Measurements from ENCODE around the gene FADS3.

Gene FADS3

DNA sequence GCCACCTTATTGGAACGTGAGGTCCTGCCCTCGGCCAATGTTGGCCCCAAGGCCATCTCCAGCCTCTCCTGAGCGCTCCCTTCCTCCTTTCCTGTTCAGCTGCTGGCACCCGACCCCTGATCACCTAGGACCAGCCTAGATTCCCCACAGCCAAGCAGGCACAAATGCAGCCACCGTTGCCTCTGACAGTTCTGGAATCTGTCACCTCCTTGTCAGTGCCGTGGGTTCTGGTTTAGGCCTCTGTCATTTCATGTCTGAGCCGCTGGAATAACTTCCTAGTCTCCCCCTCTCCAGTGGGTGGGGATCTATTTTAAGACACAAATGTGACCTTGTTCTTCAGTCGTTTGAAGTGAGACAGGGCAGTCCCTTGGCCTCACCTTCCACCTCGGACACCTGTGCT, 29.7 kb downstream of the FADS3 start:
- FAIRE-seq: no peak
- no peak for TF ChIP-seq POLR2A (IDR thresholded peaks at IDR 0.05; ENCODE audit: low read depth, low read length)
- no peak for DNase-seq (ENCODE audit: insufficient read length, low spot score)

DNA sequence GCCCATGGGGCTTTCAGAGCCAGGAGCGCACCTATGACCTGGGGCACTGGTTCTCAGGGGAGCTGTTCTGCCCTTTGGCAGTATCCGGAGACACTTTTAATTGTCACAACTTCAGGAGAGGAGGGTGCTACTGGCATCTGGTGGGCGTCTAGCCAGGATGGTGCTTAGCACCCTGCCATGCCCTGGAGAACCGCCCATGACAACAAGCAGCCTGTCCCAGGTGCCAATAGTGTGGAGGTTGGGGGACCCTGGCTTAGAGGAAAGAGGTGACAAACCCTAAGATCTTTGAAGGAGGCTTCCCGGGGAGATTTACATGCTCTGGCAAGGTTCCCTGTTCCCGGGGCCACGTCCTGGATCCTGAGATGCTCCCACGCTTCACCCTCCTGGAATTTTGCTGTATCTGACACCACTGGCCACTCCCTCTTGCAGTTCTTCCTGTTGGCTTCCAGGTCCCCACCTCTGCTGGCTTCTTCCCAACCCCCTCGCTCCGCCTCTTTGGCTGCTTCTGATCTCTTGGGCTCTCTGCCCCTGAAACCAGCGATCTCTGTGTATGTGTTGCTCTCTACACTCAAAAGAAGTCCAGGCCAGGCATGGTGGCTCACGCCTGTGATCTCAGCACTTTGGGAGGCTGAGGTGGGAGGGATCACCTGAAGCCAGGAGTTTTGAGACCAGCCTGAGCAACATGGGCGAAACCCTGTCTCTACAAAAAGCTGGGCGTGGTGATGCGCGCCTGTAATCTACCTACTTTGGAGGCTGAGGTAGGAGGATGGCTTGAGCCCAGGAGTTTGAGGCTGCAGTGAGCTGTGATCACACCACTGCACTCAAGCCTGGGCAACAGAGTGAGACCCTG, 31.1 kb downstream of the FADS3 start:
- DNase-seq (ENCODE audit: insufficient read length, low spot score) (peak; percentile 63), FAIRE-seq (no peak)
- TF ChIP-seq POLR2A (IDR thresholded peaks at IDR 0.05; ENCODE audit: low read depth, low read length): no peak

DNA sequence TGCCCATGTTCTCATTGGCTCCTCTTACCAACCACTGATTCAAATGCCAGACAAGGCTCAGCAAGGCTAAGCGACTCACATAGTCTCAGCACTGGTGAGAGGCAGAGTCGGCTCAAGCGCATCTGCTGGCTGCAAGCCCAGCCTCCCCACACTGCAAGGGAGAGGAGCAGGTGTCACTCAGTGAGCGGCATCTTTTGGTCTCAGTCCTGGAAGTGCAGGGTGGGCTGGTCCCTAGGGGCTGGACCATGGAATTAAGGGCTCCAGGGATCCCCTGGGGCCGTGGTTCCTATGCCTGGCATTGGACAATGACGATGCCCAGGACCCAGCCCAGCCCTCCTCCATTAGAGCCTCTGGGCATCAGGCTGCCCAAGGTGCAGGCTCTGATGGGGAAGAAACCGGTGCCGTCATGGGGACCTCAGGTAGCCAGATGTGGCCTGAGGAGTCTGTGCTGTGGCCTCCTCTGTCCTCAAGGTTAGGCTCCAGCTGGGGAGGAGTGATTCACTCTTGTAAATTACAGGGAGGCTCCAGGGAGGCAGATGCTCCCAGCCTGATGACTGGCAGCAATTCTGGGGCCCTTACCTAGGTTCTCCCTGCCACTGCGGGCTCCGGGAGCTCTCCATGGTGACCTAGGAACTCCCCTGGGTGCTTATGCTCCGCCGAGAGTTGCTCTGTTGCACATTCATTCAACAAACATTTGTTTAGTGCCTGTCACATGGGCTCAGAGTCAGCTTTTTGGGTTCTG, 35.2 kb downstream of the FADS3 start:
- no peak for TF ChIP-seq POLR2A (IDR thresholded peaks at IDR 0.05; ENCODE audit: low read depth, low read length)
- DNase-seq (ENCODE audit: insufficient read length, low spot score): no peak
- no peak for FAIRE-seq

DNA sequence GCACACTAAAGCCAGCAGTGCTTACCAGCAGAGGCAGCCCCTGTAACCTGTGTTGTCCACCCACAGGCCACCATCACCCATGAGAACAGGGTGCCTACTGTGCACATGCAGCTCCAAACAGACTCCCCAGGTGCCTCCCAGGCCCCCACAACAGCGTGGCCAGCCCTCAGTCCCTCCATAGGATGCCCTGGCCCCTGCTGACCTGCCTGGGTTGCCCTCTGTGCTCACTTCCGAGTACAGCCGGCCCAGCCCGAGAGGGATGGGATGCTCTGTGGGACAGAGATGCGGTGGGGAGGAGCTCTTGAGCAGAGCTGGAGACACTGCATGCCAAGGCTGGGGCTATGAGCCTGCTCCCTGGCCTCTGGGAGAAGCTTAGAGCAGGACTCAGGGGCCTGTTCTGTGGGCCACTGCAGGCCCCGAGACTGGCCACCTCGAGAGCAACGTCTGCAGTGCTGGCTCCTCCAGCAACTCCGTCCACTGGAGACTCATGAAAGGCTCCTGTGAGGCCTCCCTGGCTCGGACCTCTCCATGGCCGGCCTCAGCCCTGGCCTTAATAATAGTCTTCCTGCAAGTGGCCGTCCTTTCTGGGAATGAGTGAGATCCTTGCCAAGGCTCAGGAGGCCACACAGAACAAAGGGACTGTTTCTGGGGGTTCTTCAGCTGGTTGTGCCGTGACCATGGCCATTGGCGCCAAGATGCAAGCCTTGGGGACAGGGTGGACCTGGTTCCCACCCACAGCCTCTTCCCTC, 36.2 kb downstream of the FADS3 start:
- FAIRE-seq (no peak), DNase-seq (ENCODE audit: insufficient read length, low spot score) (no peak)
- TF ChIP-seq POLR2A (IDR thresholded peaks at IDR 0.05; ENCODE audit: low read depth, low read length): no peak

DNA sequence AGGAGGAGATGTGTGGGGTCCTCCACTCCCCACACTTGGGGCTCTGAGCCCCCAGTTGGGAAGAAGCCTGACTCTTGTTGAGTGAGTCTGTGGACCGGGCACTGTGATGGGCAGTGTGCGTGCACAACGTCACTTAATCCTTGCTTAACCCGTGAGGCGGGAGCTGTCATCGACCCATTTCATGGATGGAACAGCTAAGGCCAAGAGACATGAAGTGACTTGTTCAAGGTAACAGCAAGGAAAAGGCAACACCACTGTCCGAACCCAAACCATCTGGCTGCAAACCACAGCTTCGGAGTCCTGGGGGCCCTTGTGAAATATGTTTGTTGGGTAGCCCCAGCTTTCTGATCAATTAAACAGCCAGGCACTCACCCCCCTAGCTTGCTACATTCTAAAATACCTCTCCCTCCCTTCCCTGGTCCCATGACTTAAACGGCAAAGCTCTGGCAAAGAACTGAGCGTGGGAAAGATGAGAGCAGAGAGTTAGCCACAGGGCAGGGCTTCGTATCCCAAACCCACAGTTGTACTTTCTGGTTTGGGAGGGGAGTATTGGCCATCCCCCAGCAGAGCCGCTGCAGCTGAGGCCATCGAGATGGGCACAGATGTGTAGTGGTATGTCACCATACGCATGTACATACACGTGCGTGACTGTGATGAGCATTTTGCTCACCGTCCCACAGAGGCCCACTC, 37.0 kb downstream of the FADS3 start:
- FAIRE-seq (no peak), DNase-seq (ENCODE audit: insufficient read length, low spot score) (no peak)

GRCh38 chr11:61853698-61854169, 37.6 kb downstream of the FADS3 start:
- DNase-seq (ENCODE audit: insufficient read length, low spot score) (no peak), FAIRE-seq (no peak)
- no peak for TF ChIP-seq POLR2A (IDR thresholded peaks at IDR 0.05; ENCODE audit: low read depth, low read length)

More for the DNA sequence above, 37.0 kb downstream of the FADS3 start:
- TF ChIP-seq POLR2A (IDR thresholded peaks at IDR 0.05; ENCODE audit: low read depth, low read length): no peak

DNA sequence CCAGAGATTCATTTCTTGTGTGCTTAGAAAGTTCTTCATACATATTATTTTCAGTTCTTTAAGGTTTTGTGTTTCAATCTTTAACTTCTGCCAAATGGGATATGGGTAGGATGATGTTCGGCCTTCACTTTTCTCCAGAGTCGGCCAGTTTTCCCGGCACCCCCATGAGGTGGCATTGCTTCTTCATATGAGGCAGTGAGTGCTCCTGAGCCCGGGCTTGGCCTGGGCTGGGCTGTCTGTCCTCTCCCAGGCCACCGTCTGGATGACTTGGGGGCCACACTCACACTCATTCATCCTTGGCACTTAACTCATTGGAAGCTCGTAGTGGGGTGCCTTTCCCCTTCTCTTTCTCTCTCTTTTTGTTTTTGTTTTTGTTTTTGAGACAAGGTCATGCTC, 39.4 kb downstream of the FADS3 start:
- FAIRE-seq (no peak), DNase-seq (ENCODE audit: insufficient read length, low spot score) (no peak)
- no peak for TF ChIP-seq POLR2A (IDR thresholded peaks at IDR 0.05; ENCODE audit: low read depth, low read length)

GRCh38 chr11:61851113-61851899, 40.0 kb downstream of the FADS3 start:
- no peak for TF ChIP-seq POLR2A (IDR thresholded peaks at IDR 0.05; ENCODE audit: low read depth, low read length)
- DNase-seq (ENCODE audit: insufficient read length, low spot score) (no peak), FAIRE-seq (no peak)

DNA sequence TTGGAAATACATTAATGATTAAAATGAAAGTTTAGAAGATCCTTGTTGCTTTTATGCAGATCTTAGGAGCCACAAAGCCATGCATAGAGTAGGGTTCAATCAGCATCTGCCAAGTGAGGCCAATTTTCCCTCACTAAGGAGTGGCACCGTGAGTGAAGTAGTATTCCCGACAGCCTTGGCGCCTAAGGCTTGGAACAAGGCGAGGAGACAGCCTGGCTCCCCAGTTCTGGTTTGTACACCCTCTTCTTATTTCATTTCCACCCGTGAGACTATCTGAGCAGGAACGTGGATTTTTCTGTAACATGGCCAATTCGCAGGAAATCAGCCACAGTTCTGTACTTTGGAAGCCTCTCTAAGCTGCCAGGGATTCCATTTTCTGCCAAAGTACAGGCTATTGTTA, 40.7 kb downstream of the FADS3 start:
- DNase-seq (ENCODE audit: insufficient read length, low spot score) (no peak), FAIRE-seq (no peak)
- TF ChIP-seq POLR2A (IDR thresholded peaks at IDR 0.05; ENCODE audit: low read depth, low read length): no peak

GRCh38 chr11:61848631-61849030, 42.7 kb downstream of the FADS3 start:
- DNase-seq (ENCODE audit: insufficient read length, low spot score): no peak
- no peak for TF ChIP-seq POLR2A (IDR thresholded peaks at IDR 0.05; ENCODE audit: low read depth, low read length)
- FAIRE-seq: no peak

- DNase-seq (ENCODE audit: insufficient read length, low spot score): no peak
- FAIRE-seq: no peak
- no peak for TF ChIP-seq POLR2A (IDR thresholded peaks at IDR 0.05; ENCODE audit: low read depth, low read length)
Observed at GRCh38 chr11:61847914-61848581, 43.3 kb downstream of the FADS3 start.

- DNase-seq (ENCODE audit: insufficient read length, low spot score): no peak
- no peak for TF ChIP-seq POLR2A (IDR thresholded peaks at IDR 0.05; ENCODE audit: low read depth, low read length)
- no peak for FAIRE-seq
Observed at GRCh38 chr11:61846362-61847020, 44.9 kb downstream of the FADS3 start.

All from H54 (cell line).